Measurements from ENCODE around the gene FYTTD1. TPM values are rescaled to one million over a fixed set of nuclear protein-coding genes. Genes with fewer than 3 reads are reported as not detected.

The FYTTD1 gene
- total RNA-seq, 1 experiment from 2014 or later, result 70.7 TPM

DNA sequence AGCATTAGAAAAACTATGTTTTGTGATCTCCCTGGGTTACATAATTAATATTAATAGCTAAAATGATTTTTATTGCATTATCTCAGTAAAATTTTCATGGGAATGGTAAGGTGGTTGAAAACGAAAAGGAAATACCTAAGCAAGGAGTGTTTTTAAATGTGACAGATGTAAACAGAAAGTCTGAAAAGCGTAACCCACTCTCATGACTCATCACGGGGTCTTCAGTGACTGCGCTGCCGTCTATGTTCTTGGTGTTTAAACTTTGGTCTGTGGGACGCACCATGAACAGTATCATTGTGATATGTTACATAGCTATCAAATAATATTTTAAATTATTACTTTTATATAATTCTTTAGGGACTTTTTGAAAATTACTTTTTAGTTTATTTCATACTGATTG, 61.2 kb downstream of the FYTTD1 start:
- no TSS peak for BruUV-seq (replicated peaks)
- no peak overlapping the region for H3K9ac ChIP-seq (ENCODE audit: low read length)
- H3K27ac ChIP-seq (ENCODE audit: low read depth, low read length), result no peak overlapping the region
- TF ChIP-seq CBX3 (IDR thresholded peaks at IDR 0.05; ENCODE audit: low read depth) (no peak), SP1 (IDR thresholded peaks at IDR 0.05; ENCODE audit: low read depth) (no peak), EZH2 (IDR thresholded peaks at IDR 0.05) (no peak), FOSL1 (IDR thresholded peaks at IDR 0.05; ENCODE audit: low read depth) (no peak), ZNF274 (IDR thresholded peaks at IDR 0.05; ENCODE audit: low read depth, low read length) (no peak), EGR1 (IDR thresholded peaks at IDR 0.05; ENCODE audit: low read depth) (no peak), YY1 (IDR thresholded peaks at IDR 0.05; ENCODE audit: extremely low read depth, insufficient replicate concordance, low read depth, low read length) (no peak), CEBPB (IDR thresholded peaks at IDR 0.05; ENCODE audit: low read depth) (no peak), JUND (IDR thresholded peaks at IDR 0.05) (no peak), EZH2phosphoT487 (IDR thresholded peaks at IDR 0.05; ENCODE audit: borderline replicate concordance) (no peak)
- TF ChIP-seq, protein P1, sequence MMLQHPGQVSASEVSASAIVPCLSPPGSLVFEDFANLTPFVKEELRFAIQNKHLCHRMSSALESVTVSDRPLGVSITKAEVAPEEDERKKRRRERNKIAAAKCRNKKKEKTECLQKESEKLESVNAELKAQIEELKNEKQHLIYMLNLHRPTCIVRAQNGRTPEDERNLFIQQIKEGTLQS (IDR thresholded peaks at IDR 0.05), result no peak
- H3K4me2 ChIP-seq (ENCODE audit: low read length), result no peak overlapping the region
- no peak overlapping the region for H3K4me3 ChIP-seq (replicated peaks in 1 of 2; ENCODE audit: low read depth in 1 of 2, low read length in 2 of 2)
- H3K9me2 ChIP-seq (ENCODE audit: insufficient read depth), result no peaks in the 10 kb centered on the region
- ChIA-PET CTCF (no interaction called here), POLR2A (no interaction called here), RAD21 (ENCODE audit: low non-redundant PET in 1 of 2, low total read pairs in 2 of 2, uncharacterized antibody in 2 of 2, unreplicated experiment in 2 of 2) (no interaction called here)
- peaks cover 4 to 12% of the 10 kb centered on the region in 2 experiments; a peak in 3 of 4 replicates for H3K4me1 ChIP-seq (ENCODE audit: control insufficient read depth in 1 of 2, insufficient read depth in 2 of 2, low read length in 2 of 2)
- no peak for ATAC-seq
- no peaks in the 10 kb centered on the region for H3K36me3 ChIP-seq (ENCODE audit: control insufficient read depth in 1 of 2, insufficient read depth in 2 of 2, low read length in 2 of 2)
- H2AFZ ChIP-seq (ENCODE audit: low read depth, low read length, poor library complexity, severe bottlenecking), result no peak overlapping the region
- peaks cover 55% of the 10 kb centered on the region for H3K79me2 ChIP-seq (ENCODE audit: insufficient read depth, low read length)
- H4K20me1 ChIP-seq (ENCODE audit: insufficient read depth), result no peaks in the 10 kb centered on the region
- intact Hi-C loops (cut with micrococcal nuclease), result no loop called here
- no peaks in the 10 kb centered on the region for H3K9me3 ChIP-seq (ENCODE audit: control insufficient read depth in 1 of 2, insufficient read depth in 1 of 2, low read depth in 1 of 2, low read length in 2 of 2)
- DNase-seq (ENCODE audit: low read depth, low spot score), result no peak
- H3K27me3 ChIP-seq (ENCODE audit: insufficient read depth, low read length), result no peaks in the 10 kb centered on the region

DNA sequence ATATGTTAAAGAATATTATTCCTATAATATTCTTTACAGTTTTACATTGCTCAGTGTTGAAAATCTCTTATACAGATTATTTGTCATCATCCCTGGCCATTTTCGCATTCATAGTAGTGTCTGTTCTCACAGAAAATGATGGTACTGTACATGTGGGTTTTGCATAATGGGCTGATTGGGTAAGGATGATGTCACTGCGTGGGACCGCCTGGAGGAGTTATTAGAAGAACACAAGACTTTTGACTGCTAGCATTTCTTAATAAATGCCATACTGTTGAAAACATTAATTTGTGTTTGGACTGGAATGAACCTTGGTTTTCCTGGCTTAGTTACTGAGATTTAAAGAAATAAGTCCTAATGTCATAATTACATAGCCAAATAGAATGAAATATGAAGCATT, 61.7 kb downstream of the FYTTD1 start:
- Histone ChIP-seq H3K4me1 (ENCODE audit: control insufficient read depth in 1 of 2, insufficient read depth in 2 of 2, low read length in 2 of 2) (peaks cover 4 to 12% of the 10 kb centered on the region in 2 experiments; a peak in 3 of 4 replicates), H3K79me2 (ENCODE audit: insufficient read depth, low read length) (peaks cover 55% of the 10 kb centered on the region), H3K9ac (ENCODE audit: low read length) (no peak overlapping the region), H4K20me1 (ENCODE audit: insufficient read depth) (no peaks in the 10 kb centered on the region), H3K9me3 (ENCODE audit: control insufficient read depth in 1 of 2, insufficient read depth in 1 of 2, low read depth in 1 of 2, low read length in 2 of 2) (no peaks in the 10 kb centered on the region), H2AFZ (ENCODE audit: low read depth, low read length, poor library complexity, severe bottlenecking) (no peak overlapping the region), H3K9me2 (ENCODE audit: insufficient read depth) (no peaks in the 10 kb centered on the region), H3K4me3 (replicated peaks in 1 of 2; ENCODE audit: low read depth in 1 of 2, low read length in 2 of 2) (no peak overlapping the region), H3K36me3 (ENCODE audit: control insufficient read depth in 1 of 2, insufficient read depth in 2 of 2, low read length in 2 of 2) (no peaks in the 10 kb centered on the region), H3K4me2 (ENCODE audit: low read length) (no peak overlapping the region), H3K27me3 (ENCODE audit: insufficient read depth, low read length) (no peaks in the 10 kb centered on the region), H3K27ac (ENCODE audit: low read depth, low read length) (no peak overlapping the region)
- DNase-seq (ENCODE audit: low read depth, low spot score), result no peak
- CTCF ChIA-PET, result no interaction called here
- RAD21 ChIA-PET (ENCODE audit: low non-redundant PET in 1 of 2, low total read pairs in 2 of 2, uncharacterized antibody in 2 of 2, unreplicated experiment in 2 of 2), result no interaction called here
- POLR2A ChIA-PET, result no interaction called here
- no TSS peak for BruUV-seq (replicated peaks)
- no peak for ATAC-seq
- intact Hi-C loops (cut with micrococcal nuclease), result no loop called here
- TF ChIP-seq, protein P2, sequence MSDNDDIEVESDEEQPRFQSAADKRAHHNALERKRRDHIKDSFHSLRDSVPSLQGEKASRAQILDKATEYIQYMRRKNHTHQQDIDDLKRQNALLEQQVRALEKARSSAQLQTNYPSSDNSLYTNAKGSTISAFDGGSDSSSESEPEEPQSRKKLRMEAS (IDR thresholded peaks at IDR 0.05), result no peak
- TF ChIP-seq RAD21 (IDR thresholded peaks at IDR 0.05; ENCODE audit: low read depth), result no peak
- TF ChIP-seq, protein P3, sequence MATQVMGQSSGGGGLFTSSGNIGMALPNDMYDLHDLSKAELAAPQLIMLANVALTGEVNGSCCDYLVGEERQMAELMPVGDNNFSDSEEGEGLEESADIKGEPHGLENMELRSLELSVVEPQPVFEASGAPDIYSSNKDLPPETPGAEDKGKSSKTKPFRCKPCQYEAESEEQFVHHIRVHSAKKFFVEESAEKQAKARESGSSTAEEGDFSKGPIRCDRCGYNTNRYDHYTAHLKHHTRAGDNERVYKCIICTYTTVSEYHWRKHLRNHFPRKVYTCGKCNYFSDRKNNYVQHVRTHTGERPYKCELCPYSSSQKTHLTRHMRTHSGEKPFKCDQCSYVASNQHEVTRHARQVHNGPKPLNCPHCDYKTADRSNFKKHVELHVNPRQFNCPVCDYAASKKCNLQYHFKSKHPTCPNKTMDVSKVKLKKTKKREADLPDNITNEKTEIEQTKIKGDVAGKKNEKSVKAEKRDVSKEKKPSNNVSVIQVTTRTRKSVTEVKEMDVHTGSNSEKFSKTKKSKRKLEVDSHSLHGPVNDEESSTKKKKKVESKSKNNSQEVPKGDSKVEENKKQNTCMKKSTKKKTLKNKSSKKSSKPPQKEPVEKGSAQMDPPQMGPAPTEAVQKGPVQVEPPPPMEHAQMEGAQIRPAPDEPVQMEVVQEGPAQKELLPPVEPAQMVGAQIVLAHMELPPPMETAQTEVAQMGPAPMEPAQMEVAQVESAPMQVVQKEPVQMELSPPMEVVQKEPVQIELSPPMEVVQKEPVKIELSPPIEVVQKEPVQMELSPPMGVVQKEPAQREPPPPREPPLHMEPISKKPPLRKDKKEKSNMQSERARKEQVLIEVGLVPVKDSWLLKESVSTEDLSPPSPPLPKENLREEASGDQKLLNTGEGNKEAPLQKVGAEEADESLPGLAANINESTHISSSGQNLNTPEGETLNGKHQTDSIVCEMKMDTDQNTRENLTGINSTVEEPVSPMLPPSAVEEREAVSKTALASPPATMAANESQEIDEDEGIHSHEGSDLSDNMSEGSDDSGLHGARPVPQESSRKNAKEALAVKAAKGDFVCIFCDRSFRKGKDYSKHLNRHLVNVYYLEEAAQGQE (IDR thresholded peaks at IDR 0.05; ENCODE audit: low read depth), result no peak
- no peak for TF ChIP-seq EGR1 (IDR thresholded peaks at IDR 0.05; ENCODE audit: low read depth)
- TF ChIP-seq FOSL1 (IDR thresholded peaks at IDR 0.05; ENCODE audit: low read depth), result no peak
- no peak for TF ChIP-seq EZH2phosphoT487 (IDR thresholded peaks at IDR 0.05; ENCODE audit: borderline replicate concordance)
- no peak for TF ChIP-seq TCF7L2 (IDR thresholded peaks at IDR 0.05; ENCODE audit: borderline replicate concordance, extremely low read depth, insufficient read depth, insufficient read length)
- TF ChIP-seq, protein P4, sequence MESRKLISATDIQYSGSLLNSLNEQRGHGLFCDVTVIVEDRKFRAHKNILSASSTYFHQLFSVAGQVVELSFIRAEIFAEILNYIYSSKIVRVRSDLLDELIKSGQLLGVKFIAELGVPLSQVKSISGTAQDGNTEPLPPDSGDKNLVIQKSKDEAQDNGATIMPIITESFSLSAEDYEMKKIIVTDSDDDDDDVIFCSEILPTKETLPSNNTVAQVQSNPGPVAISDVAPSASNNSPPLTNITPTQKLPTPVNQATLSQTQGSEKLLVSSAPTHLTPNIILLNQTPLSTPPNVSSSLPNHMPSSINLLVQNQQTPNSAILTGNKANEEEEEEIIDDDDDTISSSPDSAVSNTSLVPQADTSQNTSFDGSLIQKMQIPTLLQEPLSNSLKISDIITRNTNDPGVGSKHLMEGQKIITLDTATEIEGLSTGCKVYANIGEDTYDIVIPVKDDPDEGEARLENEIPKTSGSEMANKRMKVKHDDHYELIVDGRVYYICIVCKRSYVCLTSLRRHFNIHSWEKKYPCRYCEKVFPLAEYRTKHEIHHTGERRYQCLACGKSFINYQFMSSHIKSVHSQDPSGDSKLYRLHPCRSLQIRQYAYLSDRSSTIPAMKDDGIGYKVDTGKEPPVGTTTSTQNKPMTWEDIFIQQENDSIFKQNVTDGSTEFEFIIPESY (IDR thresholded peaks at IDR 0.05; ENCODE audit: extremely low read depth, insufficient replicate concordance, low read length), result no peak

All from HCT116 (cell line).